HepG2 (cell line): Measurements from ENCODE around the gene MLX. TPM values are rescaled to one million over a fixed set of nuclear protein-coding genes. Genes with fewer than 3 reads are reported as not detected.
A peak's percentile ranks its signal among the peaks of the same experiment; 100 is the strongest.

ENCODE experiments used
- ELF1 ChIP-seq: sonication (generic); formaldehyde crosslinking; IDR thresholded peaks from 2 replicates; pipeline ENCODE4 v1.4.0; 2020; ENCODE audit warnings: missing genetic modification reagents
- FOXC1 ChIP-seq: sonication (generic); formaldehyde crosslinking; IDR thresholded peaks from 2 replicates; pipeline ENCODE4 v1.8.0; 2022; ENCODE audit warnings: mild to moderate bottlenecking, missing genetic modification reagents, borderline replicate concordance
- IKZF4 ChIP-seq: sonication (generic); formaldehyde crosslinking; IDR thresholded peaks from 2 replicates; pipeline ENCODE4 v1.5.1; 2020; ENCODE audit warnings: borderline replicate concordance, mild to moderate bottlenecking, low read depth, missing genetic modification reagents; ENCODE audit errors: not compliant biosample characterization
- JUNB ChIP-seq: sonication (generic); formaldehyde crosslinking; IDR thresholded peaks from 2 replicates; pipeline ENCODE4 v1.8.0; 2022; ENCODE audit warnings: missing genetic modification reagents, mild to moderate bottlenecking, borderline replicate concordance
- KMT2B ChIP-seq: IDR thresholded peaks from 2 replicates; pipeline ENCODE4 v1.6.1; 2016; ENCODE audit warnings: missing genetic modification reagents, missing compliant biosample characterization
- MTF2 ChIP-seq: sonication (generic); formaldehyde crosslinking; IDR thresholded peaks from 2 replicates; pipeline ENCODE4 v1.5.0; 2020; ENCODE audit warnings: missing genetic modification reagents, borderline replicate concordance
- NPAS2 ChIP-seq: sonication (generic); formaldehyde crosslinking; IDR thresholded peaks from 2 replicates; pipeline ENCODE4 v1.8.0; 2022; ENCODE audit warnings: mild to moderate bottlenecking, missing genetic modification reagents, borderline replicate concordance
- NR2F1 ChIP-seq, 2 experiments: fragments of 450-650 bp in 1 of 2; formaldehyde crosslinking in 1 of 2; IDR thresholded peaks; 2 replicates each; pipeline versions ENCODE4 v1.5.0 to v1.6.1; 2016 to 2020; ENCODE audit warnings: mild to moderate bottlenecking in 1 of 2, missing compliant biosample characterization in 1 of 2, missing genetic modification reagents in 1 of 2, moderate library complexity in 1 of 2
- TCF7L2 ChIP-seq: IDR thresholded peaks from 2 replicates; pipeline ENCODE4 v1.6.1; 2011; ENCODE audit warnings: mild to moderate bottlenecking, low read depth, low read length, moderate library complexity
- TRIM24 ChIP-seq: sonication (generic); formaldehyde crosslinking; IDR thresholded peaks from 2 replicates; pipeline ENCODE4 v1.8.0; 2022; ENCODE audit warnings: mild to moderate bottlenecking, missing genetic modification reagents
- ZBTB49 ChIP-seq: sonication (generic); formaldehyde crosslinking; IDR thresholded peaks from 2 replicates; pipeline ENCODE4 v1.4.0; 2020; ENCODE audit warnings: missing genetic modification reagents, borderline replicate concordance
- ZBTB8A ChIP-seq: sonication (generic); formaldehyde crosslinking; IDR thresholded peaks from 2 replicates; pipeline ENCODE4 v1.4.0; 2020; ENCODE audit warnings: mild to moderate bottlenecking, low read depth, missing genetic modification reagents, borderline replicate concordance
- ZNF326 ChIP-seq: sonication (generic); formaldehyde crosslinking; IDR thresholded peaks from 2 replicates; pipeline ENCODE4 v1.4.0; 2020; ENCODE audit warnings: missing genetic modification reagents, borderline replicate concordance
- ZXDC ChIP-seq: sonication (generic); formaldehyde crosslinking; IDR thresholded peaks from 2 replicates; pipeline ENCODE4 v1.5.0; 2020; ENCODE audit warnings: mild to moderate bottlenecking, missing genetic modification reagents
- polyA plus RNA-seq, 8 experiments: library from polyadenylated mRNA; depleted of rRNA in 3 of 8; stranded (reverse) in 7 of 8; unstranded in 1 of 8; fragments of >200 nt; fragmentation: Illumina TruSeq in 4 of 8; extraction: Trizol in 4 of 8; gene quantifications; 2 replicates each; pipeline versions ENCODE4 v1.2.1 to v1.2.3, GENCODE V29; 2011 to 2016; ENCODE audit warnings: low read depth in 4 of 8, missing spikeins in 1 of 8, mixed read lengths in 1 of 8; ENCODE audit not compliant: insufficient read depth in 1 of 8
- total RNA-seq, 5 experiments: library from RNA; depleted of rRNA; stranded (reverse); fragments of >200 nt; fragmentation: Illumina TruSeq; extraction: Trizol; gene quantifications; 2 replicates each; pipeline ENCODE4 v1.2.3, GENCODE V29; 2016; ENCODE audit warnings: low read depth in 1 of 5
- TF ChIP-seq, protein P1 (sequence below): sonication (generic); formaldehyde crosslinking; IDR thresholded peaks from 2 replicates; pipeline ENCODE4 v1.5.0; 2020; ENCODE audit warnings: mild to moderate bottlenecking, missing genetic modification reagents
- TF ChIP-seq, protein P2 (sequence below): sonication (generic); formaldehyde crosslinking; IDR thresholded peaks from 2 replicates; pipeline ENCODE4 v1.5.0; 2020; ENCODE audit warnings: missing genetic modification reagents
- TF ChIP-seq, protein P3 (sequence below): sonication (generic); formaldehyde crosslinking; IDR thresholded peaks from 2 replicates; pipeline ENCODE4 v1.4.0; 2020; ENCODE audit warnings: missing genetic modification reagents, borderline replicate concordance

Gene MLX
- total and polyA plus RNA-seq, 2 of the 13 experiments (the other 11 are each of a cell fraction or from before 2014, with no cell fraction given) = 38.9 to 74.4 TPM

DNA sequence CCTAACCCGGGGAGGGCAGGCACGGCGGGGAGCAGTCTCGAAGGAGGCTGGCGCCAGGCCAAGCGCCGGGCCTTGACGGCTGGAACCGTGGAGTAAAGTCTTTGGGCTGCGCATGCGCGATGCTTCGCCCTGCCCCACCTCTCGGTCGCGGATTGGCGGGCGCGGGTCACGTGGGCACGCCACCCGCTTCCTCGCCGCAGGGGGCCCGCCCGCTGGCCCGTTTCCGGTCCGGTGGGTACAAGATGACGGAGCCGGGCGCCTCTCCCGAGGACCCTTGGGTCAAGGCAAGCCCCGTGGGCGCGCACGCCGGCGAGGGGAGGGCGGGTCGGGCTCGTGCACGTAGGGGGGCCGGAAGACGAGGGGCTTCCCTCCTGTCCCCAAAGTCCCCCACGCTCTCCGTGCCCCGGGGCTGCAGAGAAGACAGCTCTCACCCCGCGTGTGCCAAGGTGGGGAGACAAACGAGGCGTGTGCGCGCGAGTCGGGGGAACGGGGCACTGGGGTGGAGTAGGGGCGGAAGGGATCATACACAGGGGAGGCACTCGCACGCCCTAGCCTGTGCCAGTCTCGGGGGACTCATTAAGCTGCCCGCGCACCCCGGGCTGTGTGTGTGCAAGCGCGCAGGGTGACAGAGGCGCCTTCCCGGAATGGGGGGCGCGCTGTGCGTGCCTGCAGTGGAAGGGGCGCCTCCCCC is at the start of gene MLX (continued):
- TF ChIP-seq, protein P1, sequence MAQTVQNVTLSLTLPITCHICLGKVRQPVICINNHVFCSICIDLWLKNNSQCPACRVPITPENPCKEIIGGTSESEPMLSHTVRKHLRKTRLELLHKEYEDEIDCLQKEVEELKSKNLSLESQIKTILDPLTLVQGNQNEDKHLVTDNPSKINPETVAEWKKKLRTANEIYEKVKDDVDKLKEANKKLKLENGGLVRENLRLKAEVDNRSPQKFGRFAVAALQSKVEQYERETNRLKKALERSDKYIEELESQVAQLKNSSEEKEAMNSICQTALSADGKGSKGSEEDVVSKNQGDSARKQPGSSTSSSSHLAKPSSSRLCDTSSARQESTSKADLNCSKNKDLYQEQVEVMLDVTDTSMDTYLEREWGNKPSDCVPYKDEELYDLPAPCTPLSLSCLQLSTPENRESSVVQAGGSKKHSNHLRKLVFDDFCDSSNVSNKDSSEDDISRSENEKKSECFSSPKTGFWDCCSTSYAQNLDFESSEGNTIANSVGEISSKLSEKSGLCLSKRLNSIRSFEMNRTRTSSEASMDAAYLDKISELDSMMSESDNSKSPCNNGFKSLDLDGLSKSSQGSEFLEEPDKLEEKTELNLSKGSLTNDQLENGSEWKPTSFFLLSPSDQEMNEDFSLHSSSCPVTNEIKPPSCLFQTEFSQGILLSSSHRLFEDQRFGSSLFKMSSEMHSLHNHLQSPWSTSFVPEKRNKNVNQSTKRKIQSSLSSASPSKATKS (CRISPR knock-in tag) = 0 out of 2 replicates have a peak, but pooled peaks have one; percentile 39
- TF ChIP-seq ELF1 (CRISPR knock-in tag) = peak; percentile 90
- TF ChIP-seq ZBTB49 = peak; percentile 81; the same call in 1 of the 2 replicates
- TF ChIP-seq TRIM24 (CRISPR knock-in tag) = no peak
- TF ChIP-seq FOXC1 (CRISPR knock-in tag) = peak; percentile 97
- TF ChIP-seq ZNF326 (CRISPR knock-in tag) = no peak; the same call in 1 of the 2 replicates
- TF ChIP-seq ZBTB8A (CRISPR knock-in tag) = peak; percentile 94
- peak; percentile 82 for TF ChIP-seq KMT2B (CRISPR knock-in tag)
- no peak for TF ChIP-seq IKZF4 (CRISPR knock-in tag)
- TF ChIP-seq NPAS2 = no peak
- no peak for TF ChIP-seq ZXDC (CRISPR knock-in tag)
- peak; percentile 69 to 86; a peak in 3 of 4 replicates for TF ChIP-seq NR2F1 (CRISPR knock-in tag; IDR thresholded peaks at IDR 0.05)
- TF ChIP-seq, protein P2, sequence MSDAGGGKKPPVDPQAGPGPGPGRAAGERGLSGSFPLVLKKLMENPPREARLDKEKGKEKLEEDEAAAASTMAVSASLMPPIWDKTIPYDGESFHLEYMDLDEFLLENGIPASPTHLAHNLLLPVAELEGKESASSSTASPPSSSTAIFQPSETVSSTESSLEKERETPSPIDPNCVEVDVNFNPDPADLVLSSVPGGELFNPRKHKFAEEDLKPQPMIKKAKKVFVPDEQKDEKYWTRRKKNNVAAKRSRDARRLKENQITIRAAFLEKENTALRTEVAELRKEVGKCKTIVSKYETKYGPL (CRISPR knock-in tag) = peak; percentile 24; the same call in 1 of the 2 replicates
- TF ChIP-seq MTF2 (CRISPR knock-in tag) = peak; percentile 89
- no peak for TF ChIP-seq JUNB (CRISPR knock-in tag)
- TF ChIP-seq, protein P3, sequence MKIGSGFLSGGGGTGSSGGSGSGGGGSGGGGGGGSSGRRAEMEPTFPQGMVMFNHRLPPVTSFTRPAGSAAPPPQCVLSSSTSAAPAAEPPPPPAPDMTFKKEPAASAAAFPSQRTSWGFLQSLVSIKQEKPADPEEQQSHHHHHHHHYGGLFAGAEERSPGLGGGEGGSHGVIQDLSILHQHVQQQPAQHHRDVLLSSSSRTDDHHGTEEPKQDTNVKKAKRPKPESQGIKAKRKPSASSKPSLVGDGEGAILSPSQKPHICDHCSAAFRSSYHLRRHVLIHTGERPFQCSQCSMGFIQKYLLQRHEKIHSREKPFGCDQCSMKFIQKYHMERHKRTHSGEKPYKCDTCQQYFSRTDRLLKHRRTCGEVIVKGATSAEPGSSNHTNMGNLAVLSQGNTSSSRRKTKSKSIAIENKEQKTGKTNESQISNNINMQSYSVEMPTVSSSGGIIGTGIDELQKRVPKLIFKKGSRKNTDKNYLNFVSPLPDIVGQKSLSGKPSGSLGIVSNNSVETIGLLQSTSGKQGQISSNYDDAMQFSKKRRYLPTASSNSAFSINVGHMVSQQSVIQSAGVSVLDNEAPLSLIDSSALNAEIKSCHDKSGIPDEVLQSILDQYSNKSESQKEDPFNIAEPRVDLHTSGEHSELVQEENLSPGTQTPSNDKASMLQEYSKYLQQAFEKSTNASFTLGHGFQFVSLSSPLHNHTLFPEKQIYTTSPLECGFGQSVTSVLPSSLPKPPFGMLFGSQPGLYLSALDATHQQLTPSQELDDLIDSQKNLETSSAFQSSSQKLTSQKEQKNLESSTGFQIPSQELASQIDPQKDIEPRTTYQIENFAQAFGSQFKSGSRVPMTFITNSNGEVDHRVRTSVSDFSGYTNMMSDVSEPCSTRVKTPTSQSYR (CRISPR knock-in tag) = peak; percentile 17; the same call in 1 of the 2 replicates
- no peak for TF ChIP-seq TCF7L2
